IMR-90 (cell line): ENCODE measurements around the gene YBEY. TPM values are rescaled to one million over a fixed set of nuclear protein-coding genes. Genes with fewer than 3 reads are reported as not detected.

Source experiments
- ATAC-seq: fragments of 200-7000 bp; cut with Tn5 transposase; 2 replicates; pipeline ENCODE4 v1.9.1; 2020; ENCODE audit warnings: low read depth, mild to moderate bottlenecking, moderate library complexity
- BruUV-seq: library from RNA; stranded (reverse); fragments of 400-500 nt; replicated peaks from 2 replicates; lab custom pipeline; 2021; lab: Mats Ljungman, UMichigan
- CTCF ChIA-PET: fragments of 300-600 bp; formaldehyde crosslinking; extraction: SDS; loops from one replicate; lab custom pipeline; 2021; ENCODE audit warnings: antibody characterized with exemption; lab: Yijun Ruan, JAX
- POLR2A ChIA-PET: fragments of 300-600 bp; sonication (Branson Sonifier 250); formaldehyde crosslinking; loops from one replicate; lab custom pipeline; 2022; ENCODE audit warnings: antibody characterized with exemption; ENCODE audit not compliant: unreplicated experiment; lab: Charles Lee
- DNase-seq: peaks from one replicate; pipeline ENCODE4 v3.0.0; 2013
- H2AFZ ChIP-seq: replicated peaks from 2 replicates; pipeline ENCODE3; 2013; ENCODE audit warnings: low read length, mild to moderate bottlenecking; ENCODE audit not compliant: poor library complexity
- H2AK5ac ChIP-seq: 2 replicates; pipeline ENCODE4 v1.6.1; 2013; ENCODE audit warnings: low read depth, low read length, inconsistent platforms
- H2AK9ac ChIP-seq: replicated peaks from 2 replicates; pipeline ENCODE3; 2013; ENCODE audit warnings: mild to moderate bottlenecking, low read depth, low read length, moderate library complexity; ENCODE audit not compliant: poor library complexity
- H2BK120ac ChIP-seq: 2 replicates; pipeline ENCODE4 v1.6.1; 2013; ENCODE audit warnings: low read depth, low read length, inconsistent platforms
- H2BK15ac ChIP-seq: 3 replicates; pipeline ENCODE4 v1.6.1; 2013; ENCODE audit warnings: low read depth, low read length, inconsistent platforms
- H2BK20ac ChIP-seq: 2 replicates; pipeline ENCODE4 v1.6.1; 2013; ENCODE audit warnings: low read depth, mild to moderate bottlenecking, inconsistent platforms, low read length, moderate library complexity
- H2BK5ac ChIP-seq: 2 replicates; pipeline ENCODE4 v1.6.1; 2013; ENCODE audit warnings: mild to moderate bottlenecking, low read depth, low read length, inconsistent platforms; ENCODE audit not compliant: poor library complexity, severe bottlenecking
- H3K14ac ChIP-seq: replicated peaks from 2 replicates; pipeline ENCODE4 v1.6.1; 2013; ENCODE audit warnings: low read depth, low read length, inconsistent platforms
- H3K18ac ChIP-seq: 2 replicates; pipeline ENCODE4 v1.6.1; 2013; ENCODE audit warnings: low read depth, low read length, control low read depth
- H3K23ac ChIP-seq: 2 replicates; pipeline ENCODE4 v1.6.1; 2013; ENCODE audit warnings: low read depth, low read length, inconsistent platforms
- H3K27ac ChIP-seq: 2 replicates; pipeline ENCODE4 v1.5.1; 2013; ENCODE audit warnings: mild to moderate bottlenecking, control low read depth, low read length; ENCODE audit not compliant: insufficient read depth
- H3K27me3 ChIP-seq: 2 replicates; pipeline ENCODE4 v1.6.1; 2013; ENCODE audit warnings: low read length; ENCODE audit not compliant: control insufficient read depth, insufficient read depth
- H3K36me3 ChIP-seq: 2 replicates; pipeline ENCODE4 v1.6.1; 2013; ENCODE audit warnings: low read length, mixed read lengths; ENCODE audit not compliant: control insufficient read depth, insufficient read depth
- H3K4ac ChIP-seq: 2 replicates; pipeline ENCODE4 v1.6.1; 2013; ENCODE audit warnings: low read depth, low read length, inconsistent platforms
- H3K4me1 ChIP-seq: 2 replicates; pipeline ENCODE4 v1.6.1; 2013; ENCODE audit warnings: low read length, mixed read lengths; ENCODE audit not compliant: control insufficient read depth, insufficient read depth
- H3K4me2 ChIP-seq: 2 replicates; pipeline ENCODE4 v1.6.1; 2013; ENCODE audit warnings: low read depth, mild to moderate bottlenecking, control low read depth, low read length, moderate library complexity
- H3K4me3 ChIP-seq: 2 replicates; pipeline ENCODE4 v1.5.1; 2013; ENCODE audit warnings: low read depth, mild to moderate bottlenecking, control low read depth, low read length, moderate library complexity; ENCODE audit not compliant: insufficient read depth
- H3K56ac ChIP-seq: 2 replicates; pipeline ENCODE4 v1.6.1; 2013; ENCODE audit warnings: low read length, inconsistent platforms; ENCODE audit not compliant: insufficient read depth; ENCODE audit errors: extremely low read depth
- H3K79me1 ChIP-seq, 2 experiments: 2 replicates each; pipeline ENCODE4 v1.6.1; 2013; ENCODE audit warnings: low read length in 2 of 2, inconsistent platforms in 1 of 2, low read depth in 1 of 2
- H3K9ac ChIP-seq: 2 replicates; pipeline ENCODE4 v1.6.1; 2013; ENCODE audit warnings: low read depth, low read length, control low read depth
- H3K9me1 ChIP-seq: 2 replicates; pipeline ENCODE4 v1.6.1; 2013; ENCODE audit warnings: low read length, inconsistent platforms; ENCODE audit not compliant: insufficient read depth
- H3K9me3 ChIP-seq: 2 replicates; pipeline ENCODE4 v1.6.1; 2013; ENCODE audit warnings: low read length; ENCODE audit not compliant: control insufficient read depth, insufficient read depth
- H4K20me1 ChIP-seq: 2 replicates; pipeline ENCODE4 v1.6.1; 2013; ENCODE audit warnings: low read length, inconsistent platforms; ENCODE audit not compliant: insufficient read depth
- H4K5ac ChIP-seq: 2 replicates; pipeline ENCODE4 v1.6.1; 2013; ENCODE audit warnings: mild to moderate bottlenecking, low read depth, low read length, control low read depth
- H4K8ac ChIP-seq, 2 experiments: 2 replicates each; pipeline ENCODE4 v1.6.1; 2013; ENCODE audit warnings: low read depth in 2 of 2, low read length in 2 of 2, control low read depth in 1 of 2, inconsistent platforms in 1 of 2
- H4K91ac ChIP-seq: 2 replicates; pipeline ENCODE4 v1.6.1; 2013; ENCODE audit warnings: low read depth, low read length, inconsistent platforms; ENCODE audit not compliant: insufficient read depth
- BHLHE40 ChIP-seq: fragments of 150-350 bp; IDR thresholded peaks from 2 replicates; pipeline ENCODE4 v1.6.1; 2016; ENCODE audit warnings: mild to moderate bottlenecking, low read depth, low read length
- CEBPB ChIP-seq: IDR thresholded peaks from 2 replicates; pipeline ENCODE4 v1.6.1; 2012; ENCODE audit warnings: low read depth, low read length, improper control_type of control experiment
- CHD1 ChIP-seq: IDR thresholded peaks from 2 replicates; pipeline ENCODE4 v1.6.1; 2012; ENCODE audit warnings: low read depth, low read length, improper control_type of control experiment
- FOS ChIP-seq: fragments of 150-350 bp; IDR thresholded peaks from 2 replicates; pipeline ENCODE4 v1.6.1; 2016; ENCODE audit warnings: low read depth, low read length
- MAFK ChIP-seq: IDR thresholded peaks from 2 replicates; pipeline ENCODE4 v1.6.1; 2012; ENCODE audit warnings: low read depth, low read length, improper control_type of control experiment
- MAZ ChIP-seq: IDR thresholded peaks from 2 replicates; pipeline ENCODE4 v1.6.1; 2012; ENCODE audit warnings: low read depth, mild to moderate bottlenecking, low read length, improper control_type of control experiment, moderate library complexity, borderline replicate concordance
- NFE2L2 ChIP-seq: fragments of 150-350 bp; IDR thresholded peaks from 2 replicates; pipeline ENCODE4 v1.6.1; 2016; ENCODE audit warnings: low read depth, mild to moderate bottlenecking, low read length
- POLR2A ChIP-seq: IDR thresholded peaks from 2 replicates; pipeline ENCODE4 v1.6.1; 2012; ENCODE audit warnings: mild to moderate bottlenecking, low read depth, low read length
- RCOR1 ChIP-seq: IDR thresholded peaks from 2 replicates; pipeline ENCODE4 v1.6.1; 2012; ENCODE audit warnings: mild to moderate bottlenecking, low read length, improper control_type of control experiment; ENCODE audit not compliant: insufficient replicate concordance
- RFX5 ChIP-seq: IDR thresholded peaks from 2 replicates; pipeline ENCODE4 v1.8.0; 2012; ENCODE audit warnings: low read depth, mild to moderate bottlenecking, low read length, moderate library complexity
- SMC3 ChIP-seq: fragments of 150-350 bp; IDR thresholded peaks from 2 replicates; pipeline ENCODE4 v1.6.1; 2016; ENCODE audit warnings: low read depth, mild to moderate bottlenecking, antibody characterized with exemption, low read length, moderate library complexity
- WGBS, 2 experiments: methylation state at CpG; one replicate each; pipeline versions ENCODE4 v1.1.5 to v1.1.7; 2013; ENCODE audit warnings: missing lambda C conversion rate in 2 of 2; ENCODE audit not compliant: insufficient read length in 1 of 2; ENCODE audit errors: extremely low coverage in 2 of 2; 5-methylcytosine and 5-hydroxymethylcytosine counted together
- dilution Hi-C: fragments of 300-500 bp; cut with HindIII; formaldehyde crosslinking; loops from one replicate; pipeline ENCODE4 v1.14.3; 2018; ENCODE audit warnings: low sequenced_read_pairs; ENCODE audit not compliant: unreplicated experiment
- in situ Hi-C: fragments of 300-500 bp; cut with MboI; formaldehyde crosslinking; loops from 3 replicates; pipeline ENCODE4 v1.14.3; 2019; ENCODE audit warnings: low sequenced_read_pairs, inconsistent platforms, mixed read lengths
- intact Hi-C: fragments of 100-400 bp; cut with micrococcal nuclease; formaldehyde crosslinking; loops from 2 replicates; pipeline ENCODE4 v1.10.0; 2022
- polyA plus RNA-seq, 3 experiments: library from polyadenylated mRNA; depleted of rRNA; stranded (reverse); fragments of >200 nt; gene quantifications; 2 replicates each; pipeline ENCODE4 v1.2.3, GENCODE V29; 2012; ENCODE audit warnings: low replicate concordance in 1 of 3
- total RNA-seq: library from RNA; depleted of rRNA; stranded (reverse); fragments of >200 nt; gene quantifications from 2 replicates; pipeline ENCODE4 v1.2.3, GENCODE V29; 2012
- TF ChIP-seq, protein P1 (sequence below): fragments of 150-350 bp; IDR thresholded peaks from 2 replicates; pipeline ENCODE4 v1.6.1; 2017; ENCODE audit warnings: mild to moderate bottlenecking, antibody characterized with exemption, low read length, low read depth
- TF ChIP-seq, protein P2 (sequence below): conservative IDR thresholded peaks from 2 replicates; pipeline ENCODE4 v1.5.1; 2012; ENCODE audit warnings: mild to moderate bottlenecking, low read depth, low read length, improper control_type of control experiment
- TF ChIP-seq, protein P3 (sequence below): fragments of 150-350 bp; IDR thresholded peaks from 2 replicates; pipeline ENCODE4 v1.6.1; 2016; ENCODE audit warnings: low read depth, mild to moderate bottlenecking, low read length, moderate library complexity, borderline replicate concordance

The YBEY gene
- total and polyA plus RNA-seq, 2 of the 4 experiments (the other 2 are of a cell fraction), result 5.9 to 26.2 TPM

DNA sequence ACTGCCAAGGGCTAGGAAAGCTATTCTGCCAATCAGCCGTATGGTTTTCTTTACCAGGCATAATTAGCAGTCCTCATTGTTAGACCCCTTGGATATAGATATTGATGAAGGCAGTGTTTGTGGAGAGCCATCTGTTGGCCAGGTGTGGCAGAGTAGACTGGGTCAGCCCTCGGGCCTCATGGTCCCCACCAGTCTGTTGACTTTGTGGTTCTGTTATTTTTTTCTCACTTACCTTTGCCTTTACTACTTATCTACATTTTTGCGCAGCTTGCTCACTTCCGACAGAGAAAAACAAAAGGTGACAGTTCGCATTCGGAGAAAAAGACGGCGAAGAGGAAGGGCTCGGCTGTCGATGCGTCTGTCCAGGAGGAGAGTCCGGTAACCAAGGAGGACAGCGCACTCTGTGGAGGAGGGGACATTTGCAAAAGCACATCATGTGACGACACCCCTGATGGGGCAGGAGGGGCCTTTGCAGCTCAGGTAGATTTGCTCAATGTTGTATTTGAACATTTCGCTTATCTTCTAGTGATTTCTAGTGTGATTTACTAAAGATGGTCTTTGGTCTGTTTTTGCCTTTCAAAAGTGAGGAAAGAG, 40.1 kb downstream of the YBEY start:
- POLR2A ChIA-PET, result no interaction called here
- Histone ChIP-seq H2BK20ac (no peak overlapping the region), H3K27me3 (no peaks in the 10 kb centered on the region), H3K4me2 (no peak overlapping the region; the same call in 1 of the 2 replicates), H4K8ac (no peak overlapping the region; a peak in 1 of 4 replicates), H4K5ac (no peak overlapping the region), H3K4ac (peak overlapping the region; percentile 47), H2AK9ac (peak overlapping the region; percentile 55), H3K9me3 (no peaks in the 10 kb centered on the region), H3K27ac (no peak overlapping the region), H3K23ac (peak overlapping the region; percentile 82), H3K56ac (no peak overlapping the region), H2BK15ac (no peak overlapping the region), H4K91ac (no peak overlapping the region), H3K79me1 (peaks cover 17 to 59% of the 10 kb centered on the region in 2 experiments; a peak in 3 of 4 replicates), H3K14ac (0 out of 2 replicates have a peak overlapping the region, but pooled peaks have one; percentile 46), H2AK5ac (0 out of 2 replicates have a peak overlapping the region, but pooled peaks have one; percentile 5), H3K4me3 (no peak overlapping the region), H2BK5ac (no peak overlapping the region), H3K18ac (no peak overlapping the region), H4K20me1 (peaks cover 10% of the 10 kb centered on the region), H2AFZ (no peak overlapping the region), H3K4me1 (peaks cover 9% of the 10 kb centered on the region), H3K9ac (no peak overlapping the region; the same call in 1 of the 2 replicates), H3K36me3 (peaks cover 9% of the 10 kb centered on the region), H2BK120ac (no peak overlapping the region), H3K9me1 (peaks cover 9% of the 10 kb centered on the region)
- no TSS peak for BruUV-seq
- CTCF ChIA-PET, result interaction anchor here (1.2 kb wide), 1 partner anchor 19 kb away, joined by 3 read pairs; no protein-coding TSS in a partner anchor
- intact Hi-C loops (loop anchor here (10.0 kb wide), 1 partner anchor 351 kb away; no protein-coding TSS in a partner anchor), in situ Hi-C loops (no loop called here), dilution Hi-C loops (no loop called here)
- DNase-seq (no peak), ATAC-seq (no peak)
- 97% methylated on average over 7 of the region's 15 CpGs; no CpG with 5 or more reads in 1 of the 2 experiments for WGBS, 2 experiments
- TF ChIP-seq CEBPB (no peak), MAFK (no peak), CHD1 (no peak), RCOR1 (no peak), SMC3 (no peak), MAZ (no peak), BHLHE40 (no peak), NFE2L2 (no peak), POLR2A (no peak), RFX5 (no peak), FOS (no peak)
- TF ChIP-seq, protein P1, sequence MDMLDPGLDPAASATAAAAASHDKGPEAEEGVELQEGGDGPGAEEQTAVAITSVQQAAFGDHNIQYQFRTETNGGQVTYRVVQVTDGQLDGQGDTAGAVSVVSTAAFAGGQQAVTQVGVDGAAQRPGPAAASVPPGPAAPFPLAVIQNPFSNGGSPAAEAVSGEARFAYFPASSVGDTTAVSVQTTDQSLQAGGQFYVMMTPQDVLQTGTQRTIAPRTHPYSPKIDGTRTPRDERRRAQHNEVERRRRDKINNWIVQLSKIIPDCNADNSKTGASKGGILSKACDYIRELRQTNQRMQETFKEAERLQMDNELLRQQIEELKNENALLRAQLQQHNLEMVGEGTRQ, result no peak
- TF ChIP-seq, protein P2, sequence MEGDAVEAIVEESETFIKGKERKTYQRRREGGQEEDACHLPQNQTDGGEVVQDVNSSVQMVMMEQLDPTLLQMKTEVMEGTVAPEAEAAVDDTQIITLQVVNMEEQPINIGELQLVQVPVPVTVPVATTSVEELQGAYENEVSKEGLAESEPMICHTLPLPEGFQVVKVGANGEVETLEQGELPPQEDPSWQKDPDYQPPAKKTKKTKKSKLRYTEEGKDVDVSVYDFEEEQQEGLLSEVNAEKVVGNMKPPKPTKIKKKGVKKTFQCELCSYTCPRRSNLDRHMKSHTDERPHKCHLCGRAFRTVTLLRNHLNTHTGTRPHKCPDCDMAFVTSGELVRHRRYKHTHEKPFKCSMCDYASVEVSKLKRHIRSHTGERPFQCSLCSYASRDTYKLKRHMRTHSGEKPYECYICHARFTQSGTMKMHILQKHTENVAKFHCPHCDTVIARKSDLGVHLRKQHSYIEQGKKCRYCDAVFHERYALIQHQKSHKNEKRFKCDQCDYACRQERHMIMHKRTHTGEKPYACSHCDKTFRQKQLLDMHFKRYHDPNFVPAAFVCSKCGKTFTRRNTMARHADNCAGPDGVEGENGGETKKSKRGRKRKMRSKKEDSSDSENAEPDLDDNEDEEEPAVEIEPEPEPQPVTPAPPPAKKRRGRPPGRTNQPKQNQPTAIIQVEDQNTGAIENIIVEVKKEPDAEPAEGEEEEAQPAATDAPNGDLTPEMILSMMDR, result no peak
- TF ChIP-seq, protein P3, sequence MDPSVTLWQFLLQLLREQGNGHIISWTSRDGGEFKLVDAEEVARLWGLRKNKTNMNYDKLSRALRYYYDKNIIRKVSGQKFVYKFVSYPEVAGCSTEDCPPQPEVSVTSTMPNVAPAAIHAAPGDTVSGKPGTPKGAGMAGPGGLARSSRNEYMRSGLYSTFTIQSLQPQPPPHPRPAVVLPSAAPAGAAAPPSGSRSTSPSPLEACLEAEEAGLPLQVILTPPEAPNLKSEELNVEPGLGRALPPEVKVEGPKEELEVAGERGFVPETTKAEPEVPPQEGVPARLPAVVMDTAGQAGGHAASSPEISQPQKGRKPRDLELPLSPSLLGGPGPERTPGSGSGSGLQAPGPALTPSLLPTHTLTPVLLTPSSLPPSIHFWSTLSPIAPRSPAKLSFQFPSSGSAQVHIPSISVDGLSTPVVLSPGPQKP, result no peak
